HG03342 (cell line): Measurements from ENCODE around the gene PLD5.
A peak's percentile ranks its signal among the peaks of the same experiment; 100 is the strongest.
"Not testable (repeated sequence)": the region's sequence is repeated elsewhere in the genome, so short reads cannot be mapped to it uniquely, and the experiment has no call there.

ENCODE experiments used
- ATAC-seq: cut with Tn5 transposase; IDR thresholded peaks from one replicate; pipeline ENCODE4 v1.9.1; 2021; ENCODE audit warnings: mild to moderate bottlenecking, moderate library complexity; ENCODE audit not compliant: unreplicated experiment

Gene PLD5

GRCh38 chr1:242081446-242081845 is 443.1 kb downstream of the PLD5 start:
- no peak for ATAC-seq

DNA sequence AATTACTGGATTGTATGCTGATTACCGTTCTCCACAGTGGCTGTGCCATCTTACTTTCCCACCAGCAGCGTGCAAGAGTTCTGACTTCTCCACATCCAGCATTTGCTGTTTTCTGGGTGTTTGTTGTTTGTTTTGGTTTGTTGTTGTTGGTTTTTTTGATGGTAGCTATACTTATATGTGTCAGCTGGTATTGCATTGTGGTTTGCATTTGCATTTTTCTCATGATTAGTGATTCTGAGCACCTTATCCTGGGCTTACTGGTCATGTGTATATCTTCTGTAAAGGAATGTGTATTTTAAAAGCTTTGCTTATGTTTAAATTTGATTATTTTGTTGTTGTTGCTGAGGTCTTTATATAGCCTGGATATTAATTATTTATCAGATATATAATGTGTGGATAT is 458.7 kb downstream of the PLD5 start:
- no peak for ATAC-seq

GRCh38 chr1:242062271-242062670 is 462.2 kb downstream of the PLD5 start:
- no peak for ATAC-seq

- no peak for ATAC-seq
Observed at GRCh38 chr1:242059976-242060375, 464.5 kb downstream of the PLD5 start.

DNA sequence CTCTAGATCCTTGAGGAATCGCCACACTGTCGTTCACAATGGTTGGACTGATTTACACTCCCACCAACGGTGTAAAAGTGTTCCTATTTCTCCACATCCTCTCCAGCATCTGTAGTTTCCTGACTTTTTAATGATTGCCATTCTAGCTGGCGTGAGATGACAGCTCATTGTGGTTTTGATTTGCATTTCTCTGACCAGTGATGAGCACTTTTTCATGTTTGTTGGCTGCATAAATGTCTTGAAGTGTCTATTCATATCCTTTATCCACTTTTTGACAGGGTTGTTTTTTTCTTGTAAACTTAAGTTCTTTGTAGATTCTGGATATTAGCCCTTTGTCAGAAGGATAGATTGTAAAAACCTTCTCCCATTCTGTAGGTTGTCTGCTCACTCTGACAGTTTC is 465.9 kb downstream of the PLD5 start:
- peak; percentile 84 for ATAC-seq

DNA sequence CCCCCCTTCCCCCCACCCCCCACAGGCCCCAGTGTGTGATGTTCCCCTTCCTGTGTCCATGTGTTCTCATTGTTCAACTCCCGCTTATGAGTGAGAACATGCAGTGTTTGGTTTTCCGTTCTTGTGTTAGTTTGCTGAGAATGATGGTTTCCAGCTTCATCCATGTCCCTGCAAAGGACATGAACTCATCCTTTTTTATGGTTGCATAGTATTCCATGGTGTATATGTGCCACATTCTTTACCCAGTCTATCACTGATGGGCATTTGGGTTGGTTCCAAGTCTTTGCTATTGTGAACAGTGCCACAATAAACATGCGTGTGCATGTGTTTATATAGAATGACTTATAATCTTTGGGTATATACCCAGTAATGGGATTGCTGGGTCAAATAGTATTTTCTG is 466.3 kb downstream of the PLD5 start:
- ATAC-seq = not testable (repeated sequence)

- ATAC-seq = no peak
Observed at GRCh38 chr1:242057745-242058115, 466.8 kb downstream of the PLD5 start.

DNA sequence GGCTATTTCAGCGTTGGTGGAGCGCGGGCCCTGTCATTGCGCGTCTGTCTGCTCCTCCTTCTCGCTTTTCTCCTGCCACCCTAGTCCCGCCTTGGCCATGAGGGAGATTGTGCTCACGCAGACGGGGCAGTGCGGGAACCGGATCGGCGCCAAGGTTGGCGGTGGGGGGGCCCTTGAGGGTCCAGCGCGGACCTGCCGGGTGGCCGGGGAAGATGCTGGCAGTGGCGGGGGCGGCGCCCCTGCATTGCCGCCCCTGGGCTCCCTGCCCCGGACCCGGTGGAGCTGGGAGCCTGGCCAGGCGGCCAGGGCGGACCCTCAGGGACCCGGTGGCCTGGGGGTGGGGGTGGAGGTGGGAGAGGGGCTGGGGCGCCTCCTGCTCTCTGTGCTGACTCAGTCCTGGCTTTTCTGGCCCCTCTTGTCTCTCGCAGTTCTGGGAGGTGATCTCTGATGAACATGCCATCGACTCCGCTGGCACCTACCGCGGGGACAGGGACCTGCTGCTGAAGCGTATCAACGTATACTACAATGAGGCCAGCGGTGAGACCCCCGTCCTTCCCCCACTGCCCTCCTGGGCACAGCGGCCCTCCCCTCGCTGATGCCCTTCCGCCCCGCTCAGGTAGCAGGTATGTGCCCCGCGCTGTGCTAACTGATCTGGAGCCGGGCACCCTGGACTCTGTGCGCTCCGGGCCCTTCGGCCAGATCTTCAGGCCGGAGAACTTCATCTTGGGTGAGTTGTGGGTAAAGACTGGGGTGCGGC is 467.3 kb downstream of the PLD5 start:
- no peak for ATAC-seq

DNA sequence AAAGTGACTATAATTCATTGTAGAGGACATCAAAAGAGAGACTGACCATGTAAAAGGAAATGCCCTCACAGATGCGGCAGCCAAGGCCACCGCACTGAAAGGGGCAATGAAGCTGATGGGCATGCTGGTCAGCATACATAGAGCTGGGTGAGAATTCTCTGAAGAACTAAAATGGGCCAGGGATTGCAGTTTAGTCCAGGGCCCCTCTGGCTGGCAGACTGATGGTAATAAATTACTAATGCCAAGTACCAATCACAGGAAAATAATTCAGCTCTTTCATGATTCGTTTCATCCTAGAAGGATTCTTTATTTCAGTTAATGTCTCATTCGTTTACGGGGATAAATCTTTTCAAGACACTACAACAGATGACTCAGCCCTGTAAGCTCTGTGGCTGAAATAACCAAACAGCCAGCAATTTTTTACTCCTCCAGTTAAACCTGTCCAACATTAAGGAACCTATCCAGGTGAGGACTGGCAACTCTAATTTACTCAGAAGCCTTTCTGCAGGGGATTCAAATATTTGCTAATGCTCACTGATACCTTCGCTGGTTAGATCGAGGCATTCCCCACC is 468.7 kb downstream of the PLD5 start:
- ATAC-seq = no peak

DNA sequence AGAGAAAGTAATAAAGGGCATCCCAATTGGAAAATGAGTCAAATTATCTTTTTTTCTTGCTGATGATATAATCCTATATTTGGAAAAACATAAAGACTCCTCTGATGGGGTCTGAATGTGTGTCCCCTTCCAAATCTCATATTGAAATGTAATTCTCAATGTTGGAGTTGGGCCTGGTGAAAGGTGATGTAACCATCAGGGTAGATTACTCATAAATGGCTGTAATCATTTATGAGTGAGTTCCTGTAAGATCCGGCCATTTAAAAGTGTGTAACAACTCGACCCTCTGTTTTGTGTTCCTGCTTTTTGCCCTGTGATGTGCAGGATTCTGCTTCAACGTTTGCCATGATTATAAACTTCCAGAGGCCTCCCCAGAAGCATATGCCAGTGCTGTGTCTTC is 481.3 kb downstream of the PLD5 start:
- ATAC-seq = no peak

- ATAC-seq = no peak
Observed at GRCh38 chr1:242034392-242034791, 490.1 kb downstream of the PLD5 start.

DNA sequence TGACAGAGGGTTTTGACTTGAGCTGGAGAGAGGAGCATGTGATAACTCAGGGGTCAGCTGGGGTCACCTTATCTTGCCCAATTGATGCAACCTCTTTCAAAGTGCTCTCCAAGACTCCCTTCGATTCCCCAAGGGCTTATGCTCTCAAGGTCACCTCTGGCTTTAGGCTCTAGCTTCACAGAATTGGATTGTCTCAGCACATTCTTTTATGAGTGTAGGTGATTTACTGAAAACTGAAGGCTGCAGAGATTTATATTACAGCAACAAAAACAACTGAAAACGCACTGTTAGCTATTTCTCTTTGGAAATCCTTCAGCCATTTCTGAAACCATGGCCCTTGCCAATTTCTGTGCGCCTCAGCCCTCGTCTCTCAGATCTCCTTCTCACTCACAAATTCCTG is 491.1 kb downstream of the PLD5 start:
- no peak for ATAC-seq
